Activated T-cell treated with anti-CD3 and anti-CD28 coated beads, Interleukin-2, amount 50 U/mL, for 72 hours (primary cell): ENCODE results near the gene CNTNAP5. TPM values are rescaled to one million over a fixed set of nuclear protein-coding genes. Genes with fewer than 3 reads are reported as not detected.

Experiments
- ATAC-seq, 2 donors: fragments of 150-1000 bp; cut with Tn5 transposase; replicated peaks in 1 of 2; 2 replicates each; pipeline ENCODE4 v1.10.0; 2021; ENCODE audit warnings: moderate library complexity in 2 of 2, mild to moderate bottlenecking in 1 of 2
- DNase-seq, 2 donors: peaks; one replicate each; pipeline ENCODE4 v3.0.0; 2021 to 2022; ENCODE audit warnings: mixed read lengths in 1 of 2
- H3K27ac Mint-ChIP-seq: one replicate; pipeline ENCODE4 v1.8.0; 2022; ENCODE audit warnings: mild to moderate bottlenecking, moderate library complexity, mixed read lengths
- H3K27me3 Mint-ChIP-seq: one replicate; pipeline ENCODE4 v1.8.0; 2022; ENCODE audit warnings: low read depth, mixed read lengths
- H3K36me3 Mint-ChIP-seq, 2 donors: one replicate each; pipeline ENCODE4 v1.8.0; 2022; ENCODE audit warnings: mixed read lengths in 2 of 2, mild to moderate bottlenecking in 1 of 2; ENCODE audit not compliant: insufficient read depth in 2 of 2
- H3K4me1 Mint-ChIP-seq: one replicate; pipeline ENCODE4 v1.8.0; 2022; ENCODE audit warnings: low read depth, mixed read lengths
- H3K4me3 Mint-ChIP-seq, 2 donors: one replicate each; pipeline ENCODE4 v1.8.0; 2022; ENCODE audit warnings: mild to moderate bottlenecking in 2 of 2, mixed read lengths in 2 of 2, moderate library complexity in 2 of 2
- H3K9me3 Mint-ChIP-seq, 2 donors: one replicate each; pipeline ENCODE4 v1.8.0; 2022; ENCODE audit warnings: mixed read lengths in 2 of 2
- total RNA-seq, 2 donors: library from RNA; stranded (reverse); gene quantifications; one replicate each; pipeline ENCODE4 v1.2.3, GENCODE V29; 2022

Gene CNTNAP5
- total RNA-seq, 2 donors from 2014 or later = not detected

GRCh38 chr2:124080281-124081153 lies 55.4 kb downstream of the CNTNAP5 start:
- H3K27me3 Mint-ChIP-seq = no peaks in the 10 kb centered on the region
- DNase-seq = no peak
- no peak overlapping the region for H3K4me3 Mint-ChIP-seq
- no peaks in the 10 kb centered on the region for H3K4me1 Mint-ChIP-seq
- H3K36me3 Mint-ChIP-seq = peaks cover 1% of the 10 kb centered on the region in 2 donors
- no peak for ATAC-seq
- H3K27ac Mint-ChIP-seq = no peak overlapping the region
- peaks cover 0 to 2% of the 10 kb centered on the region in 2 donors for H3K9me3 Mint-ChIP-seq

- Mint-ChIP-seq H3K4me1 (no peaks in the 10 kb centered on the region), H3K4me3 (no peak overlapping the region), H3K27ac (no peak overlapping the region), H3K36me3 (peaks cover 1% of the 10 kb centered on the region in 2 donors), H3K27me3 (no peaks in the 10 kb centered on the region), H3K9me3 (peaks cover 0 to 4% of the 10 kb centered on the region in 2 donors)
- DNase-seq (no peak), ATAC-seq (no peak)
Observed at GRCh38 chr2:124081154-124081716, 56.1 kb downstream of the CNTNAP5 start.

- H3K4me3 Mint-ChIP-seq = no peak overlapping the region
- no peaks in the 10 kb centered on the region for H3K4me1 Mint-ChIP-seq
- no peaks in the 10 kb centered on the region for H3K27me3 Mint-ChIP-seq
- H3K9me3 Mint-ChIP-seq = peaks cover 5 to 11% of the 10 kb centered on the region in 2 donors
- no peak for ATAC-seq
- H3K27ac Mint-ChIP-seq = no peak overlapping the region
- no peak for DNase-seq
- H3K36me3 Mint-ChIP-seq = peaks cover 1 to 3% of the 10 kb centered on the region in 2 donors
Observed at GRCh38 chr2:124088616-124089015, 63.5 kb downstream of the CNTNAP5 start.

GRCh38 chr2:124091721-124092120 lies 66.6 kb downstream of the CNTNAP5 start:
- H3K4me3 Mint-ChIP-seq = no peak overlapping the region
- peaks cover 0 to 1% of the 10 kb centered on the region in 2 donors for H3K36me3 Mint-ChIP-seq
- no peaks in the 10 kb centered on the region for H3K4me1 Mint-ChIP-seq
- peaks cover 5 to 12% of the 10 kb centered on the region in 2 donors for H3K9me3 Mint-ChIP-seq
- ATAC-seq = no peak
- H3K27ac Mint-ChIP-seq = no peak overlapping the region
- no peak for DNase-seq
- H3K27me3 Mint-ChIP-seq = no peaks in the 10 kb centered on the region

- peaks cover 5 to 12% of the 10 kb centered on the region in 2 donors for H3K9me3 Mint-ChIP-seq
- ATAC-seq (no peak), DNase-seq (no peak)
- no peaks in the 10 kb centered on the region for H3K4me1 Mint-ChIP-seq
- peaks cover 0 to 1% of the 10 kb centered on the region in 2 donors for H3K36me3 Mint-ChIP-seq
- no peak overlapping the region for H3K27ac Mint-ChIP-seq
- no peak overlapping the region for H3K4me3 Mint-ChIP-seq
- H3K27me3 Mint-ChIP-seq = no peaks in the 10 kb centered on the region
Observed at GRCh38 chr2:124092651-124093050, 67.6 kb downstream of the CNTNAP5 start.

GRCh38 chr2:124104914-124105313 lies 79.8 kb downstream of the CNTNAP5 start:
- Mint-ChIP-seq H3K36me3 (no peaks in the 10 kb centered on the region), H3K4me1 (no peaks in the 10 kb centered on the region), H3K27ac (no peak overlapping the region), H3K9me3 (peaks cover 0 to 2% of the 10 kb centered on the region in 2 donors), H3K27me3 (no peaks in the 10 kb centered on the region), H3K4me3 (no peak overlapping the region)
- ATAC-seq (no peak), DNase-seq (no peak)

GRCh38 chr2:124112206-124112605 lies 87.1 kb downstream of the CNTNAP5 start:
- Mint-ChIP-seq H3K9me3 (no peaks in the 10 kb centered on the region), H3K36me3 (no peaks in the 10 kb centered on the region)

GRCh38 chr2:124112966-124113365 lies 87.9 kb downstream of the CNTNAP5 start:
- H3K4me3 Mint-ChIP-seq = no peak overlapping the region
- DNase-seq (no peak), ATAC-seq (no peak)
- no peaks in the 10 kb centered on the region for H3K4me1 Mint-ChIP-seq
- no peak overlapping the region for H3K27ac Mint-ChIP-seq
- H3K9me3 Mint-ChIP-seq = no peaks in the 10 kb centered on the region
- H3K27me3 Mint-ChIP-seq = no peaks in the 10 kb centered on the region
- H3K36me3 Mint-ChIP-seq = no peaks in the 10 kb centered on the region

More at GRCh38 chr2:124112206-124112605, 87.1 kb downstream of the CNTNAP5 start:
- Mint-ChIP-seq H3K27ac (no peak overlapping the region), H3K4me1 (no peaks in the 10 kb centered on the region), H3K27me3 (no peaks in the 10 kb centered on the region), H3K4me3 (no peak overlapping the region)
- ATAC-seq (no peak), DNase-seq (no peak)

GRCh38 chr2:124120246-124120645 lies 95.2 kb downstream of the CNTNAP5 start:
- DNase-seq (no peak), ATAC-seq (no peak)
- no peaks in the 10 kb centered on the region for H3K27me3 Mint-ChIP-seq
- H3K4me3 Mint-ChIP-seq = no peak overlapping the region
- peaks cover 4 to 6% of the 10 kb centered on the region in 2 donors for H3K9me3 Mint-ChIP-seq
- peaks cover 0 to 2% of the 10 kb centered on the region in 2 donors for H3K36me3 Mint-ChIP-seq
- no peaks in the 10 kb centered on the region for H3K4me1 Mint-ChIP-seq
- no peak overlapping the region for H3K27ac Mint-ChIP-seq

GRCh38 chr2:124121106-124121505 lies 96.0 kb downstream of the CNTNAP5 start:
- peaks cover 0 to 2% of the 10 kb centered on the region in 2 donors for H3K36me3 Mint-ChIP-seq
- ATAC-seq (no peak), DNase-seq (no peak)
- peaks cover 6 to 9% of the 10 kb centered on the region in 2 donors for H3K9me3 Mint-ChIP-seq
- no peaks in the 10 kb centered on the region for H3K4me1 Mint-ChIP-seq
- H3K4me3 Mint-ChIP-seq = no peak overlapping the region
- H3K27me3 Mint-ChIP-seq = no peaks in the 10 kb centered on the region
- no peak overlapping the region for H3K27ac Mint-ChIP-seq

GRCh38 chr2:124121760-124122275 lies 96.7 kb downstream of the CNTNAP5 start:
- ATAC-seq (no peak), DNase-seq (no peak)
- Mint-ChIP-seq H3K4me3 (no peak overlapping the region), H3K27ac (no peak overlapping the region), H3K36me3 (peaks cover 0 to 2% of the 10 kb centered on the region in 2 donors), H3K4me1 (no peaks in the 10 kb centered on the region), H3K9me3 (peaks cover 6 to 9% of the 10 kb centered on the region in 2 donors), H3K27me3 (no peaks in the 10 kb centered on the region)

GRCh38 chr2:124122340-124122739 lies 97.3 kb downstream of the CNTNAP5 start:
- no peak overlapping the region for H3K4me3 Mint-ChIP-seq
- H3K4me1 Mint-ChIP-seq = no peaks in the 10 kb centered on the region
- no peak overlapping the region for H3K27ac Mint-ChIP-seq
- no peak for ATAC-seq
- H3K36me3 Mint-ChIP-seq = peaks cover 0 to 2% of the 10 kb centered on the region in 2 donors
- H3K27me3 Mint-ChIP-seq = no peaks in the 10 kb centered on the region
- DNase-seq = no peak
- H3K9me3 Mint-ChIP-seq = peaks cover 6 to 9% of the 10 kb centered on the region in 2 donors

- Mint-ChIP-seq H3K36me3 (no peaks in the 10 kb centered on the region), H3K9me3 (peaks cover 4 to 6% of the 10 kb centered on the region in 2 donors), H3K4me3 (no peak overlapping the region), H3K4me1 (no peaks in the 10 kb centered on the region), H3K27me3 (no peaks in the 10 kb centered on the region), H3K27ac (no peak overlapping the region)
- no peak for DNase-seq
- ATAC-seq = no peak
Observed at GRCh38 chr2:124131276-124131675, 106.2 kb downstream of the CNTNAP5 start.
